ENCODE results near the gene RBMS3.

The RBMS3 gene

DNA sequence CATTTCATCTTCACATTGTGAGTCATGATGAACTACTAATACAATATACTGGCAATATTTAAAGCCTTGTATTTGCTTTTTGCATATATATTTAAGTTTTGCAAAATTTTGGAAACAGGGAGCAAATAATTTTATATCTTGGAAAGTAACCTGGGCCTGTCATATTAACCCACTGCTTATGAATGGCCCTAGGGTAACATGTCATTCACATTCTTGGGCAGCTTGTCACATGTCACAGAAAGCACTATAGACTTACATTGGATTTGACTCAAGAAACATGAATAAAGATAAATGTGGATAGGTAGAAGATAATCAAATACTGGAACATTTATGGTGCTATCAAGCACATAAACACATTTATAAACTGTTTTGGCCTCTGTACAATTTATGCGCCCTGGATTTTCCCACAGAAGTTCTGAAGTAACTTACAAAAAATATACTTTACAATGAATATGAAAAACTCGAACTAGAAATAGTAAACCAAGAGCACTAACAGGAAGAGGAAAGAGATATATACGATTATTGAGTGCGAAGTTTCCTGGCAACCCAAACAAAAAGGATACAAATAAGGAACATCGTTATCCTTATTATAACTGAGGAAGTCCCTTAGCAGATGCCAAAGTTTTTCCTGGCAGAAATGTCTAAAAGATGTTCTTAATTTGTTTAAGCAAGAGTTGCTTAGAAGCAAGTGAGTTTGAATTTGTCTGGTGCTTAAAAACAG, 257.2 kb downstream of the RBMS3 start:
- DNase-seq, result no peak

DNA sequence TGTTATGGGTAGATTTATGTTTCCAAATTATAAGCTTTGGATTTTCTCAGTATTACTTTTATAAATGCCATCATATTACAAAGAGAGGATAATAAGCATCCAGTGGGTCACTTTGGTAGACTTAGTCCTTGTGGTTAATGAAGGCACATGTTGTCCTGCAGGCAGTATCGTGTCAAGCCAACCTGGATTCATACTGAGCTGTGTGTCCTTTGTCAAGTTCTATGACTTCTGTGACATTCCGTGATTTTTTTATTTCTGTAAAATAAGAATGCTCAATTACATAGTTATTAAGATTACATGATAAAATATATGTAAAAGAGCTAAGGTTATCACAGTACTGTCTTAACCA, 257.7 kb downstream of the RBMS3 start:
- DNase-seq, result no peak

GRCh38 chr3:29540544-29540943, 259.7 kb downstream of the RBMS3 start:
- DNase-seq, result no peak

GRCh38 chr3:29544701-29545363, 264.0 kb downstream of the RBMS3 start:
- DNase-seq, result no peak

- no peak for DNase-seq
These were observed 264.7 kb downstream of the RBMS3 start for GRCh38 chr3:29545615-29546014.

DNA sequence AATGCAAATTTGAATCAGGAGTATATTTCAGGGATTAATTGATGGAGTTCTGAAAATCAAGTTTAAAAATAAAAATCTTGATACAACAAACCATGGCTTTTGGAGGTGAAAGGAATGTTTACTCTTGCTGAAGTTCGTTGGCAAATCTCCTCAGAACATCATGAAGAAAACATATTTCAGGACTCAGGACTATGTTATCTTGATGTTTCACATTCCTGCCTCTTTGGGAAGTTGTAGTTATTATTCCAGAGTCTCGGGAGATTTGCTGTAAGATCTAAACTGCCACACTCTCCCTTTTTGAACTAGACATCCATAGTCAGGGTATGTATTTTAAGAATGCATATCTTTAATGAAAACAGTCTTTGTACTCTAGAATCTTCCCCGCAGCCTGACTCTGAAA, 271.2 kb downstream of the RBMS3 start:
- DNase-seq, result no peak

GRCh38 chr3:29554566-29554965, 273.7 kb downstream of the RBMS3 start:
- DNase-seq, result no peak

GRCh38 chr3:29555590-29555989, 274.7 kb downstream of the RBMS3 start:
- no peak for DNase-seq

GRCh38 chr3:29557186-29557585, 276.3 kb downstream of the RBMS3 start:
- DNase-seq, result no peak

- no peak for DNase-seq
These were observed 277.0 kb downstream of the RBMS3 start for GRCh38 chr3:29557825-29558224.

- DNase-seq, result no peak
These were observed 279.0 kb downstream of the RBMS3 start for GRCh38 chr3:29559741-29560465.

GRCh38 chr3:29561651-29562149, 280.8 kb downstream of the RBMS3 start:
- DNase-seq, result no peak

DNA sequence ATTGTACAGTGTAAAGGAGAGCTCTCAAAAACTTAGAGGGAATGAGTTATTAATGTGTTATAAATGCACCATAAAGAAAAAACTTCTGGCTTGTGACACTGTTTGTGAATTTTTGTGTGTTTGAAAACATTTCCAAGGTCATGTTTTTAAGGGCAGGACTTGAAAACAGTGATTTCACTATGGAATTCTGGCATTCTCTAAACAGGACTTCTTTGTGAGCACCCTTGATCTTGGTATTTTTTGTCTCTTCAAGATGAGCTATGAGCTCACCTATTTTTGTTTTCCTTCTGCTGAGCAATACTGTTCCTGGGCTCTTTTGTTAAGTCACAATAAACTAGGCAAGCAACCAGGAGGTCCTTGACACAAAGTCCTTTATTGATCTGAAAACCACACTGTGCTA, 284.4 kb downstream of the RBMS3 start:
- no peak for DNase-seq

DNA sequence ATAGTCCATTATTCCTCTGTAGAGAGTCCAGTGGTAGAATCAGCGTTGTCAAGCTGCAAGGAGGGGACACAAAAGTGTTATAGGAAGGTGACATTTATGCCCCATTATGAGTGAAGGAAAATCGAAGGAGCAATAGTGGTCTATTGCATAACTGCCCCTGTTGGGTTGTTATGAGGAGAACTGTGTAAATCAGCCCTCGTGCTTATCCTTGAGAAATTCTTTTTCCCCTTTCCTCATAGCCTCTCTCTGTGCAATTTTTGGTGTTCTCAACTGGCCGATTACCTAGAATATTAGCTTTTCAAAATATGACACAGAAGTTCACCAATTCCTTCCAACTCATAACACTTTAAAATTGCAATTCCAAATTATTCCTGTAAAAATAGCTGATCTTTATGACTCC, 286.6 kb downstream of the RBMS3 start:
- DNase-seq, result no peak

DNA sequence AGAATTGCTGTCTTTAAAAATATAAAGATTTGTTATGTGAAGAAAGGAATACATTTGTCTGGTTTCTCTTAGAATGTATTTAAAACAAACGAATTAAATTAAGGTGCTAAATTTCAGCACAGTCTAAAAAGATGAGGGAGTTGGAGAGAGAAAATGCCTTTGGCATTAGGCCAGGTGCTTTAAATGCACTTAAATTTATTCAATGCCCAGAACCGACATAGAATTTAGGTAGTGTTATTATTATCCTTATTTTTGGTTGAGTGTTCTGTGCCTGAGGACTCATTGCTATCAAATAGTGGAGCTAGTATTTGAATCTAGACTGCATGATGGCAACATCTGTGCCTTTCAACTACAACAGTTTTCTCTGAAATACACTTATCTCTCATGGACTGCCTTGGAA, 287.5 kb downstream of the RBMS3 start:
- no peak for DNase-seq

GRCh38 chr3:29576181-29576580, 295.3 kb downstream of the RBMS3 start:
- DNase-seq, result no peak

DNA sequence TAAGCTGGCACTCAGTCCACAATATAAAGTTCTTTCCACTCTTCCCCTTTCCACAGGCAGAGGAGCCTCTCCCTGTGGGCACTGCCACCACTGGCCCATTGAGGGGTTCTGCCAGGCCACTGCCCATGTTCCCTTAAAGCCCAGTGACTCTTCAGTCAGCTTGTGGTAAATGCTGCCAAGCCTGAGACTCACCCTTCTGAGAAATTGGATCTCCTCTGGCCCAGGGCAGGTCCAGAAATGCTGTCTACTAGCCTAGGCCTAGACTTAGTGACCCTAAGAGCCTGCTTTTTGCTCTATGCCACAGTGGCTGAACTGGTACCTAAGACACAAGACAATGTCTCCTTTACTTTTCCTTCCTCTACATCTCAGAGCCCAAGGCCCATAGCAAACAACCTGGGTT, 295.8 kb downstream of the RBMS3 start:
- no peak for DNase-seq

GRCh38 chr3:29577250-29577649, 296.4 kb downstream of the RBMS3 start:
- no peak for DNase-seq

DNA sequence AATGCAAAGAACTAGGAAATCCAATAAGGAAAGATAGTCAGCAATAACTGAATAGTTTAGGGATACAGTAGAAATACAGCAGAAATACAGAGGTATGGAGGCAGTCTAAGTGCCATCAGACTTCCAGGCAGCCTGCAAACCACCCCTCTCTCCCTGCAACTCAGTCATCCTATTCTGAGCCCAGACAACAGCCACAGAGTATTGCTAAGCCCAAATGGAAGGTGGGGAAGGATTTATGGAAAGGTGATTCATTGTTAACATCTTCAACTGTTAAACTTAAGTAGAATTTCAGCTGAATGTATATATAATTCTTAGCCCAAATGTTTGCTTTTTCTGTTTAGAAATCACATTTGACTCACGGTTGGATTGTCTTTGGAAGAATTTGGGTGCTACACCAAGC, 300.4 kb downstream of the RBMS3 start:
- DNase-seq, result no peak

DNA sequence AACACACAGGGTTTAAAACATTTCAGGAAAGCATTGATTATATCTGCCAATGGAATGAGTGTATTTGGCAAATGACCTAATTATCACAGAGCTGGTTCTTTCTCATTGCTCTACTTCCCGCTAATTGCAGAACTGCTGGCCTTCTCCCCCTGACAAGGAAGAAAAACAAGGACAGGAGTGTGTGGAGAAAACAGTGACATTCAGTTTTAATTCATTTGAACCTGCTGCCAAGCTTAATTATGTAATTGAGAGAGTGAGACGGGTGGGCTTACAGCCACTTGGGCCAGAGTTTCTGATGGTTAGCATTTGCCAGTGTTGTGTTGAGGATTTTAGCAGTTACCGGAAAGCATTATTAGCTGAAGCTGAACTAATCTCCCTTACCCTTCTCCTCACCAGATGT, 301.4 kb downstream of the RBMS3 start:
- DNase-seq, result no peak

- no peak for DNase-seq
These were observed 303.0 kb downstream of the RBMS3 start for GRCh38 chr3:29583861-29584260.

- no peak for DNase-seq
These were observed 304.5 kb downstream of the RBMS3 start for GRCh38 chr3:29585368-29585767.

- no peak for DNase-seq
These were observed 306.5 kb downstream of the RBMS3 start for GRCh38 chr3:29587340-29587739.

DNA sequence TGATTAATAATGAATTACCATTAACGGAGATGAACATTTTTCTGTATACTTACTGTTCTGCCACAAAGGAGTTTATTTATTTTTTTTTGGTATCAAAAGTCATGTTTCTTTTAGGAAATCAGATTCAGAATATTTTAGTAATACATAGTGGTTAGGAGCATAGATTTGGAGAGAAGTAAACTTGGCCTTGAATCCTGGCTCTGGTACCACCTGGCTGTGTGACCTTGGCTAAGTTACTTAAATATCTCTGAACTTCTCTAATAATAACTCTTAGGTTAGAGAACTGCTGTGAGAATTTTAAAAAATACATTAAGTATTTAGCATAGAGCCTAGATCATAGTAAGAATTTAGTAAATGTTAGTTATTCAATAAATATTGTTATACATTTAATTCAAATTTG, 309.1 kb downstream of the RBMS3 start:
- DNase-seq, result no peak

Measured in activated T-cell treated with anti-CD3 and anti-CD28 coated beads, Interleukin-2, amount 50 U/mL, for 48 hours (primary cell).